HCT116 (cell line): ENCODE measurements around the gene UBL4B.

Experiments
- CEBPB ChIP-seq: IDR thresholded peaks from 2 replicates; pipeline ENCODE4 v1.6.1; 2012; ENCODE audit warnings: low read depth
- CTCF ChIP-seq, 3 experiments: fragments of 200-600 bp in 1 of 3; sonication (generic) in 1 of 3; IDR thresholded peaks in 2 of 3; conservative IDR thresholded peaks in 1 of 3; 2 replicates each; pipeline ENCODE4 v1.5.1; 2012 to 2017; ENCODE audit warnings: low read depth in 2 of 3, low read length in 2 of 3, antibody characterized with exemption in 1 of 3, borderline replicate concordance in 1 of 3, control low read depth in 1 of 3, mild to moderate bottlenecking in 1 of 3, mixed read lengths in 1 of 3, mixed run types in 1 of 3, moderate library complexity in 1 of 3; ENCODE audit not compliant: insufficient read depth in 1 of 3
- EGR1 ChIP-seq: IDR thresholded peaks from 2 replicates; pipeline ENCODE4 v1.6.1; 2012; ENCODE audit warnings: low read depth
- EZH2 ChIP-seq: fragments of 200-600 bp; sonication (generic); IDR thresholded peaks from 2 replicates; pipeline ENCODE4 v1.6.1; 2017; ENCODE audit warnings: antibody characterized with exemption, mixed run types
- MAX ChIP-seq: IDR thresholded peaks from 2 replicates; pipeline ENCODE4 v1.6.1; 2012
- POLR2A ChIP-seq: IDR thresholded peaks from 2 replicates; pipeline ENCODE4 v1.7.0; 2011; ENCODE audit warnings: borderline replicate concordance; ENCODE audit not compliant: insufficient read depth, insufficient read length; ENCODE audit errors: extremely low read depth
- RAD21 ChIP-seq: IDR thresholded peaks from 2 replicates; pipeline ENCODE4 v1.6.1; 2012; ENCODE audit warnings: low read depth, mild to moderate bottlenecking
- TF ChIP-seq, protein P1 (sequence below): IDR thresholded peaks from 2 replicates; pipeline ENCODE4 v1.6.1; 2012
- TF ChIP-seq, protein P2 (sequence below): IDR thresholded peaks from 2 replicates; pipeline ENCODE4 v1.6.1; 2011; ENCODE audit warnings: mild to moderate bottlenecking, low read length, moderate library complexity; ENCODE audit not compliant: insufficient replicate concordance; ENCODE audit errors: extremely low read depth
- TF ChIP-seq, protein P3 (sequence below): IDR thresholded peaks from 2 replicates; pipeline ENCODE4 v1.6.1; 2012; ENCODE audit warnings: low read depth

GRCh38 chr1:110120960-110121561 is 8.8 kb downstream of the UBL4B start:
- no peak for TF ChIP-seq POLR2A
- TF ChIP-seq, protein P1, sequence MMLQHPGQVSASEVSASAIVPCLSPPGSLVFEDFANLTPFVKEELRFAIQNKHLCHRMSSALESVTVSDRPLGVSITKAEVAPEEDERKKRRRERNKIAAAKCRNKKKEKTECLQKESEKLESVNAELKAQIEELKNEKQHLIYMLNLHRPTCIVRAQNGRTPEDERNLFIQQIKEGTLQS: no peak
- no peak for TF ChIP-seq CTCF (IDR thresholded peaks at IDR 0.05 in 2 of 3, conservative IDR thresholded peaks at IDR 0.05 in 1 of 3; ENCODE audit: borderline replicate concordance in 1 of 3, insufficient read depth in 1 of 3, low read depth in 2 of 3, low read length in 2 of 3)
- no peak for TF ChIP-seq CEBPB
- no peak for TF ChIP-seq EGR1
- TF ChIP-seq, protein P2, sequence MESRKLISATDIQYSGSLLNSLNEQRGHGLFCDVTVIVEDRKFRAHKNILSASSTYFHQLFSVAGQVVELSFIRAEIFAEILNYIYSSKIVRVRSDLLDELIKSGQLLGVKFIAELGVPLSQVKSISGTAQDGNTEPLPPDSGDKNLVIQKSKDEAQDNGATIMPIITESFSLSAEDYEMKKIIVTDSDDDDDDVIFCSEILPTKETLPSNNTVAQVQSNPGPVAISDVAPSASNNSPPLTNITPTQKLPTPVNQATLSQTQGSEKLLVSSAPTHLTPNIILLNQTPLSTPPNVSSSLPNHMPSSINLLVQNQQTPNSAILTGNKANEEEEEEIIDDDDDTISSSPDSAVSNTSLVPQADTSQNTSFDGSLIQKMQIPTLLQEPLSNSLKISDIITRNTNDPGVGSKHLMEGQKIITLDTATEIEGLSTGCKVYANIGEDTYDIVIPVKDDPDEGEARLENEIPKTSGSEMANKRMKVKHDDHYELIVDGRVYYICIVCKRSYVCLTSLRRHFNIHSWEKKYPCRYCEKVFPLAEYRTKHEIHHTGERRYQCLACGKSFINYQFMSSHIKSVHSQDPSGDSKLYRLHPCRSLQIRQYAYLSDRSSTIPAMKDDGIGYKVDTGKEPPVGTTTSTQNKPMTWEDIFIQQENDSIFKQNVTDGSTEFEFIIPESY: no peak
- TF ChIP-seq, protein P3, sequence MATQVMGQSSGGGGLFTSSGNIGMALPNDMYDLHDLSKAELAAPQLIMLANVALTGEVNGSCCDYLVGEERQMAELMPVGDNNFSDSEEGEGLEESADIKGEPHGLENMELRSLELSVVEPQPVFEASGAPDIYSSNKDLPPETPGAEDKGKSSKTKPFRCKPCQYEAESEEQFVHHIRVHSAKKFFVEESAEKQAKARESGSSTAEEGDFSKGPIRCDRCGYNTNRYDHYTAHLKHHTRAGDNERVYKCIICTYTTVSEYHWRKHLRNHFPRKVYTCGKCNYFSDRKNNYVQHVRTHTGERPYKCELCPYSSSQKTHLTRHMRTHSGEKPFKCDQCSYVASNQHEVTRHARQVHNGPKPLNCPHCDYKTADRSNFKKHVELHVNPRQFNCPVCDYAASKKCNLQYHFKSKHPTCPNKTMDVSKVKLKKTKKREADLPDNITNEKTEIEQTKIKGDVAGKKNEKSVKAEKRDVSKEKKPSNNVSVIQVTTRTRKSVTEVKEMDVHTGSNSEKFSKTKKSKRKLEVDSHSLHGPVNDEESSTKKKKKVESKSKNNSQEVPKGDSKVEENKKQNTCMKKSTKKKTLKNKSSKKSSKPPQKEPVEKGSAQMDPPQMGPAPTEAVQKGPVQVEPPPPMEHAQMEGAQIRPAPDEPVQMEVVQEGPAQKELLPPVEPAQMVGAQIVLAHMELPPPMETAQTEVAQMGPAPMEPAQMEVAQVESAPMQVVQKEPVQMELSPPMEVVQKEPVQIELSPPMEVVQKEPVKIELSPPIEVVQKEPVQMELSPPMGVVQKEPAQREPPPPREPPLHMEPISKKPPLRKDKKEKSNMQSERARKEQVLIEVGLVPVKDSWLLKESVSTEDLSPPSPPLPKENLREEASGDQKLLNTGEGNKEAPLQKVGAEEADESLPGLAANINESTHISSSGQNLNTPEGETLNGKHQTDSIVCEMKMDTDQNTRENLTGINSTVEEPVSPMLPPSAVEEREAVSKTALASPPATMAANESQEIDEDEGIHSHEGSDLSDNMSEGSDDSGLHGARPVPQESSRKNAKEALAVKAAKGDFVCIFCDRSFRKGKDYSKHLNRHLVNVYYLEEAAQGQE: no peak
- TF ChIP-seq RAD21: no peak
- TF ChIP-seq MAX: no peak
- TF ChIP-seq EZH2: no peak
